Ectodermal cell (in vitro differentiated cells): Measurements from ENCODE around the gene PRDM16.
A peak's percentile ranks its signal among the peaks of the same experiment; 100 is the strongest.

Source experiments
- H3K27ac ChIP-seq: 2 replicates; pipeline ENCODE4 v1.7.0; 2013; ENCODE audit warnings: mild to moderate bottlenecking, low read depth, low read length; ENCODE audit not compliant: insufficient read depth, poor library complexity, severe bottlenecking
- H3K27me3 ChIP-seq: 2 replicates; pipeline ENCODE4 v1.7.0; 2013; ENCODE audit warnings: mild to moderate bottlenecking, low read length; ENCODE audit not compliant: insufficient read depth, control insufficient read depth, poor library complexity, severe bottlenecking
- H3K36me3 ChIP-seq: one replicate; pipeline ENCODE4 v1.7.0; 2013; ENCODE audit warnings: low read length; ENCODE audit not compliant: control insufficient read depth, insufficient read depth
- H3K4me1 ChIP-seq: one replicate; pipeline ENCODE4 v1.7.0; 2013; ENCODE audit warnings: low read length; ENCODE audit not compliant: control insufficient read depth, insufficient read depth
- H3K4me3 ChIP-seq: 2 replicates; pipeline ENCODE4 v1.7.0; 2013; ENCODE audit warnings: low read depth, low read length, control low read depth; ENCODE audit not compliant: insufficient read depth
- H3K9me3 ChIP-seq: 2 replicates; pipeline ENCODE4 v1.7.0; 2013; ENCODE audit warnings: mild to moderate bottlenecking, low read length, moderate library complexity; ENCODE audit not compliant: control insufficient read depth
- WGBS, 2 experiments: methylation state at CpG; one replicate each; pipeline ENCODE4 v1.1.7; 2013; ENCODE audit warnings: missing lambda C conversion rate in 2 of 2; 5-methylcytosine and 5-hydroxymethylcytosine counted together

PRDM16 gene

GRCh38 chr1:3216015-3216391 lies 147.0 kb downstream of the PRDM16 start:
- Histone ChIP-seq H3K4me1 (peaks cover 44% of the 10 kb centered on the region), H3K4me3 (no peak overlapping the region), H3K9me3 (no peaks in the 10 kb centered on the region), H3K27me3 (no peaks in the 10 kb centered on the region), H3K36me3 (no peaks in the 10 kb centered on the region), H3K27ac (peak overlapping the region; percentile 56)
- 91% methylated on average over 7 of the region's 7 CpGs for WGBS, 2 experiments

- Histone ChIP-seq H3K27me3 (no peaks in the 10 kb centered on the region), H3K4me1 (peaks cover 47% of the 10 kb centered on the region), H3K9me3 (no peaks in the 10 kb centered on the region), H3K27ac (no peak overlapping the region), H3K36me3 (no peaks in the 10 kb centered on the region), H3K4me3 (no peak overlapping the region)
- 88 to 90% methylated on average over 15 of the region's 15 CpGs for WGBS, 2 experiments
Measured at GRCh38 chr1:3217181-3217641, 148.2 kb downstream of the PRDM16 start.

DNA sequence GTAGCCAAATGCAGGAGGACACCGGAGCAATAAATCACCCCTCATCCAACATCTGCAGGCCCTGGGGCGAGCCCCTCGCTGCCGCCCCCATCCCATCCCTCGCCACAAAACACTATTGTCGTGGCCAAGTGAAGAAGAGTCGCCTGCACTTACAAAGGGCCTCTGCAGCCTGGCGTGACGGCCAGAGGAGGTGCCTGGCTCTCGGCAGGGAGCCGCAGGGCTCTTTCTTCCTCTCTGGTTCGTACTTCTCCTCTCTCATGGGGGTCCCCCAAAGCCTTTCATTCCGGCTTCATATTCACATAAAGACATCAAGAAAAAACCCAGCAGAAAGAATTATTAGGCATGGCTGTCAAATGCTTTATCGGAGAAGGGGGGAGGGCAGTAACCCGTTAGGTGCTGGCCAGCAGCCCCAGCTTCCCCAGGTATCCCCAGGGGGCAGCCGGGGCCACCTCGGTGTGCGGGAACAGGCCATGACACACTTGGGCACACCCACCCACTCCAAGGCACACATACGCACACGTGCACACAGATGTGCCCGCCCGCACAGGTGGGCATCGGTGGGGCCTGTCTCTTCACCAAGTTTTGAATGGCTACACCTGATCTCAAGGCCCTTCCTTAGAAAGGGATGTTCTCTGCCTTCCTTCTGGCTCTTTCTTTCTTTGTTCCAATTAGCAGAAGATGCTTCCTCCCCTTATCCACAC lies 149.1 kb downstream of the PRDM16 start:
- Histone ChIP-seq H3K4me1 (peaks cover 50% of the 10 kb centered on the region), H3K4me3 (no peak overlapping the region), H3K9me3 (no peaks in the 10 kb centered on the region), H3K27ac (no peak overlapping the region), H3K27me3 (no peaks in the 10 kb centered on the region), H3K36me3 (no peaks in the 10 kb centered on the region)
- WGBS, 2 experiments: 55 to 63% methylated on average over 23 of the region's 23 CpGs

- Histone ChIP-seq H3K4me1 (peaks cover 50% of the 10 kb centered on the region), H3K27me3 (no peaks in the 10 kb centered on the region), H3K27ac (peak overlapping the region; percentile 52), H3K4me3 (no peak overlapping the region), H3K36me3 (no peaks in the 10 kb centered on the region), H3K9me3 (no peaks in the 10 kb centered on the region)
- 73 to 76% methylated on average over 37 of the region's 37 CpGs for WGBS, 2 experiments
Measured at GRCh38 chr1:3219005-3219790, 150.2 kb downstream of the PRDM16 start.

GRCh38 chr1:3219791-3220467 lies 150.9 kb downstream of the PRDM16 start:
- no peaks in the 10 kb centered on the region for H3K27me3 ChIP-seq
- H3K36me3 ChIP-seq: no peaks in the 10 kb centered on the region
- H3K4me3 ChIP-seq: no peak overlapping the region
- H3K4me1 ChIP-seq: peaks cover 50% of the 10 kb centered on the region
- 93 to 95% methylated on average over 32 of the region's 32 CpGs for WGBS, 2 experiments
- H3K9me3 ChIP-seq: no peaks in the 10 kb centered on the region
- no peak overlapping the region for H3K27ac ChIP-seq

GRCh38 chr1:3221112-3222041 lies 152.4 kb downstream of the PRDM16 start:
- H3K9me3 ChIP-seq: no peaks in the 10 kb centered on the region
- no peak overlapping the region for H3K4me3 ChIP-seq
- WGBS, 2 experiments: 89 to 90% methylated on average over 24 of the region's 24 CpGs
- H3K27ac ChIP-seq: no peak overlapping the region
- peaks cover 48% of the 10 kb centered on the region for H3K4me1 ChIP-seq
- no peaks in the 10 kb centered on the region for H3K27me3 ChIP-seq
- no peaks in the 10 kb centered on the region for H3K36me3 ChIP-seq

DNA sequence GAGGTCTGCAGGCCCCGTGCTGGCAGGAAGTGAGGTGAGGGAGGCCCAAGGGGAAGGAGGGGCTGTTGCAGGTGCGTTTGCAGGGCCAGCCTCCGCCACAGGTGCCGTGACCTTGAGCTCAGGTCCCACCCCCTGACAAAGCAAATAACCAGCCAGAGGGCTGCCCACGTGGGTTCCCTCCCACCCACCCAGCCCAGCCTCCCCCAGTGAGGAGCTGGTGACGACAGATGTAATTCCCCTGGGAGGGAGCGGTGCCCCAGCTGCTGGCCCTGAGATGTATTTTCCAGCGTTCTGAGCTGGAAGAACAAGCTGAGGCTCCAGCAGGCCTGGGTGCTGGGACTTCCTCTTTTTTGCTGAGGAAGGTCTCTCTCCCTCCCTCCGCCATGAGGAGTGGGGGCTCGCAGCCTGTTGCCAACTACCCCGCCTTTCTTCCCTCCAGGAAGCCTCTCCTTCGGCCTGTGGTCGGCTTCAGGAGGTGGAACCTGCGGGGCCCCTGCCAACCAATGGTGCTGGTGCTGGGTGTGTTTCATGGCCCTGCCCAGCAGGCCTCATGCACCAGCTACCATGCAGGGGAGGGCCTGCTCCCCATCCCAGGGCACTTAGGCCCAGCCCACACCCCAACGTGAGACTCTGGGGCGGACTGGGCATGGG lies 153.2 kb downstream of the PRDM16 start:
- no peak overlapping the region for H3K27ac ChIP-seq
- WGBS, 2 experiments: 68% methylated on average over 16 of the region's 16 CpGs
- no peaks in the 10 kb centered on the region for H3K36me3 ChIP-seq
- H3K4me1 ChIP-seq: peaks cover 45% of the 10 kb centered on the region
- H3K9me3 ChIP-seq: no peaks in the 10 kb centered on the region
- no peaks in the 10 kb centered on the region for H3K27me3 ChIP-seq
- H3K4me3 ChIP-seq: no peak overlapping the region

DNA sequence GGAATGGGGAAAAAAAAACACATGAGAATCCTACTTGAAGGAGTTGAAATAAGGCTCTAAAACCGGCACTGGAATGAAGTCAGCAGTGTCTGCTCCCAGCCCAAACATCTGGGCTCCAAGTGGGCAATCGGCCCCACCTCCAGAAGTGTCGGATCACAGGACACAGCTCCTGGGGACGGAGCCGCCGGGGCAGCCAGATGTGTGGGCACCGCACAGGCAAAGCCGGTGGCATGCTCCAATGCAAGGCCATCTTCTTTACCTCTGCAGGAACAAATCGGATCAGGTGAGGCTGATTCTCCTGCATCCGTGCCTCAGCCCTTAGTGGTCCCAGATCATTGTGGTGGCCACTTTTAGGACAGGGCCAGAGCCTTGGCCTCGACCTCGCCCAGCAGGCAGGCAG lies 156.7 kb downstream of the PRDM16 start:
- Histone ChIP-seq H3K9me3 (no peaks in the 10 kb centered on the region), H3K27me3 (no peaks in the 10 kb centered on the region), H3K4me3 (no peak overlapping the region), H3K27ac (no peak overlapping the region), H3K4me1 (peaks cover 20% of the 10 kb centered on the region), H3K36me3 (no peaks in the 10 kb centered on the region)
- WGBS, 2 experiments: 93 to 95% methylated on average over 12 of the region's 12 CpGs

DNA sequence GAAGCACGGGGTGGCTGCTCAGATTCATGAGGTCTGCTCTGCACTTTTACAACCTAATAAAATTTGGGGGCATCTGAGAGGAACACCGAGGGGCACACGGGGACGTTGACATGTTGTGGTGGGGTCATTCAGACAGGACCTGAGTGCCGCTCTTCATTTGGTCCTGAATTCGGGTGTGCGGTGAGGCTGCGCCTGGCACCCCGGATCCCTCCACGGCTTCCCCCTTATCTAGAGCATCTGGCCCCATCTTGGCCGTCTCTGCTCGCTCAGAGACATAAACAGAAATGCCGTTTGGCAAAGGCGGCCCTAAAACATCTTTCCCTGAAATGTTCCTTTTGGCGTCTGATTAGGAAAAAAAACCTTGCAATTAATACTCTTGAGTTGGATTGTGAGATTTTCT lies 157.2 kb downstream of the PRDM16 start:
- H3K4me3 ChIP-seq: no peak overlapping the region
- no peak overlapping the region for H3K27ac ChIP-seq
- no peaks in the 10 kb centered on the region for H3K36me3 ChIP-seq
- no peaks in the 10 kb centered on the region for H3K27me3 ChIP-seq
- peaks cover 20% of the 10 kb centered on the region for H3K4me1 ChIP-seq
- WGBS, 2 experiments: 92 to 96% methylated on average over 15 of the region's 15 CpGs
- H3K9me3 ChIP-seq: no peaks in the 10 kb centered on the region
